Measurements from ENCODE around the gene UPK3BL2.
"Not testable (repeated sequence)": the region's sequence is repeated elsewhere in the genome, so short reads cannot be mapped to it uniquely, and the experiment has no call there.

Gene UPK3BL2

GRCh38 chr7:102527822-102528793, 15.4 kb downstream of the UPK3BL2 start:
- H3K27ac ChIP-seq (ENCODE audit: low read depth, low read length, severe bottlenecking); H3K36me3 ChIP-seq (ENCODE audit: control insufficient read depth, insufficient read depth, low read length); H3K4me3 ChIP-seq (ENCODE audit: extremely low read depth, insufficient read depth, low read length, poor library complexity, severe bottlenecking); H3K9me3 ChIP-seq (ENCODE audit: control insufficient read depth, low read length); H3K4me1 ChIP-seq (ENCODE audit: control insufficient read depth, insufficient read depth, low read length, poor library complexity, severe bottlenecking): not testable (repeated sequence)
- WGBS, 2 experiments (ENCODE audit: insufficient coverage in 2 of 2), result no CpG with 5 or more reads among the region's 13 CpGs

GRCh38 chr7:102527182-102527581, 16.3 kb downstream of the UPK3BL2 start:
- WGBS, 2 experiments (ENCODE audit: insufficient coverage in 2 of 2), result no CpG with 5 or more reads among the region's 8 CpGs

GRCh38 chr7:102524803-102525202, 18.7 kb downstream of the UPK3BL2 start:
- H3K4me1 ChIP-seq (ENCODE audit: control insufficient read depth, insufficient read depth, low read length, poor library complexity, severe bottlenecking); H3K4me3 ChIP-seq (ENCODE audit: extremely low read depth, insufficient read depth, low read length, poor library complexity, severe bottlenecking): not testable (repeated sequence)
- WGBS, 2 experiments (ENCODE audit: insufficient coverage in 2 of 2), result no CpG with 5 or more reads among the region's 2 CpGs

More at GRCh38 chr7:102527182-102527581, 16.3 kb downstream of the UPK3BL2 start:
- not testable (repeated sequence) for H3K27ac ChIP-seq (ENCODE audit: low read depth, low read length, severe bottlenecking); H3K4me3 ChIP-seq (ENCODE audit: extremely low read depth, insufficient read depth, low read length, poor library complexity, severe bottlenecking); H3K9me3 ChIP-seq (ENCODE audit: control insufficient read depth, low read length); H3K36me3 ChIP-seq (ENCODE audit: control insufficient read depth, insufficient read depth, low read length); H3K4me1 ChIP-seq (ENCODE audit: control insufficient read depth, insufficient read depth, low read length, poor library complexity, severe bottlenecking)

GRCh38 chr7:102520797-102521196, 22.7 kb downstream of the UPK3BL2 start:
- H3K9me3 ChIP-seq (ENCODE audit: control insufficient read depth, low read length); H3K27ac ChIP-seq (ENCODE audit: low read depth, low read length, severe bottlenecking); H3K4me1 ChIP-seq (ENCODE audit: control insufficient read depth, insufficient read depth, low read length, poor library complexity, severe bottlenecking); H3K4me3 ChIP-seq (ENCODE audit: extremely low read depth, insufficient read depth, low read length, poor library complexity, severe bottlenecking); H3K36me3 ChIP-seq (ENCODE audit: control insufficient read depth, insufficient read depth, low read length): not testable (repeated sequence)
- WGBS, 2 experiments (ENCODE audit: insufficient coverage in 2 of 2), result no CpG with 5 or more reads among the region's 5 CpGs

More at GRCh38 chr7:102524803-102525202, 18.7 kb downstream of the UPK3BL2 start:
- not testable (repeated sequence) for H3K9me3 ChIP-seq (ENCODE audit: control insufficient read depth, low read length); H3K36me3 ChIP-seq (ENCODE audit: control insufficient read depth, insufficient read depth, low read length); H3K27ac ChIP-seq (ENCODE audit: low read depth, low read length, severe bottlenecking)

GRCh38 chr7:102517550-102518147, 25.8 kb downstream of the UPK3BL2 start, which contains the start of gene RASA4B:
TSS of gene RASA4B (minus strand) at chr7:102517777. CDS start at chr7:102517710, 67 bp downstream.
- H3K4me1 ChIP-seq (ENCODE audit: control insufficient read depth, insufficient read depth, low read length, poor library complexity, severe bottlenecking); H3K4me3 ChIP-seq (ENCODE audit: extremely low read depth, insufficient read depth, low read length, poor library complexity, severe bottlenecking); H3K36me3 ChIP-seq (ENCODE audit: control insufficient read depth, insufficient read depth, low read length); H3K27ac ChIP-seq (ENCODE audit: low read depth, low read length, severe bottlenecking); H3K9me3 ChIP-seq (ENCODE audit: control insufficient read depth, low read length): not testable (repeated sequence)
- no CpG with 5 or more reads among the region's 61 CpGs for WGBS, 2 experiments (ENCODE audit: insufficient coverage in 2 of 2)

GRCh38 chr7:102516951-102517350, 26.5 kb downstream of the UPK3BL2 start:
- no CpG with 5 or more reads among the region's 10 CpGs for WGBS, 2 experiments (ENCODE audit: insufficient coverage in 2 of 2)

GRCh38 chr7:102515889-102516288, 27.6 kb downstream of the UPK3BL2 start:
- H3K4me1 ChIP-seq (ENCODE audit: control insufficient read depth, insufficient read depth, low read length, poor library complexity, severe bottlenecking); H3K9me3 ChIP-seq (ENCODE audit: control insufficient read depth, low read length); H3K27ac ChIP-seq (ENCODE audit: low read depth, low read length, severe bottlenecking); H3K4me3 ChIP-seq (ENCODE audit: extremely low read depth, insufficient read depth, low read length, poor library complexity, severe bottlenecking); H3K36me3 ChIP-seq (ENCODE audit: control insufficient read depth, insufficient read depth, low read length): not testable (repeated sequence)
- WGBS, 2 experiments (ENCODE audit: insufficient coverage in 2 of 2), result no CpG with 5 or more reads among the region's 3 CpGs

More at GRCh38 chr7:102516951-102517350, 26.5 kb downstream of the UPK3BL2 start:
- not testable (repeated sequence) for H3K36me3 ChIP-seq (ENCODE audit: control insufficient read depth, insufficient read depth, low read length); H3K27ac ChIP-seq (ENCODE audit: low read depth, low read length, severe bottlenecking); H3K9me3 ChIP-seq (ENCODE audit: control insufficient read depth, low read length); H3K4me3 ChIP-seq (ENCODE audit: extremely low read depth, insufficient read depth, low read length, poor library complexity, severe bottlenecking); H3K4me1 ChIP-seq (ENCODE audit: control insufficient read depth, insufficient read depth, low read length, poor library complexity, severe bottlenecking)

GRCh38 chr7:102514881-102515721, 28.4 kb downstream of the UPK3BL2 start:
- H3K36me3 ChIP-seq (ENCODE audit: control insufficient read depth, insufficient read depth, low read length); H3K4me3 ChIP-seq (ENCODE audit: extremely low read depth, insufficient read depth, low read length, poor library complexity, severe bottlenecking); H3K4me1 ChIP-seq (ENCODE audit: control insufficient read depth, insufficient read depth, low read length, poor library complexity, severe bottlenecking); H3K27ac ChIP-seq (ENCODE audit: low read depth, low read length, severe bottlenecking); H3K9me3 ChIP-seq (ENCODE audit: control insufficient read depth, low read length): not testable (repeated sequence)
- WGBS, 2 experiments (ENCODE audit: insufficient coverage in 2 of 2), result no CpG with 5 or more reads among the region's 15 CpGs

GRCh38 chr7:102512642-102513221, 30.8 kb downstream of the UPK3BL2 start:
- WGBS, 2 experiments (ENCODE audit: insufficient coverage in 2 of 2), result 13% methylated on average over 1 of the region's 5 CpGs; no CpG with 5 or more reads in 1 of the 2 experiments
- not testable (repeated sequence) for H3K4me1 ChIP-seq (ENCODE audit: control insufficient read depth, insufficient read depth, low read length, poor library complexity, severe bottlenecking); H3K36me3 ChIP-seq (ENCODE audit: control insufficient read depth, insufficient read depth, low read length); H3K9me3 ChIP-seq (ENCODE audit: control insufficient read depth, low read length)
- Histone ChIP-seq H3K27ac (ENCODE audit: low read depth, low read length, severe bottlenecking) (peak overlapping the region; percentile 59), H3K4me3 (ENCODE audit: extremely low read depth, insufficient read depth, low read length, poor library complexity, severe bottlenecking) (peak overlapping the region; percentile 26)

GRCh38 chr7:102511860-102512522, 31.5 kb downstream of the UPK3BL2 start:
- no CpG with 5 or more reads among the region's 30 CpGs for WGBS, 2 experiments (ENCODE audit: insufficient coverage in 2 of 2)
- H3K27ac ChIP-seq (ENCODE audit: low read depth, low read length, severe bottlenecking); H3K9me3 ChIP-seq (ENCODE audit: control insufficient read depth, low read length); H3K36me3 ChIP-seq (ENCODE audit: control insufficient read depth, insufficient read depth, low read length); H3K4me1 ChIP-seq (ENCODE audit: control insufficient read depth, insufficient read depth, low read length, poor library complexity, severe bottlenecking): not testable (repeated sequence)
- peak overlapping the region; percentile 26 for H3K4me3 ChIP-seq (ENCODE audit: extremely low read depth, insufficient read depth, low read length, poor library complexity, severe bottlenecking)
